ENCODE measurements around the gene PRAMEF14. TPM values are rescaled to one million over a fixed set of nuclear protein-coding genes. Genes with fewer than 3 reads are reported as not detected.
A peak's percentile ranks its signal among the peaks of the same experiment; 100 is the strongest.
"Not testable (repeated sequence)": the region's sequence is repeated elsewhere in the genome, so short reads cannot be mapped to it uniquely, and the experiment has no call there.

The PRAMEF14 gene
- not detected in 2 replicates for total RNA-seq

GRCh38 chr1:13347034-13347433 lies at the start of gene PRAMEF14:
PRAMEF14 (minus strand) TSS chr1:13347134; CDS start chr1:13345314, 1,820 bp downstream.
- DNase-seq (ENCODE audit: low read depth, low spot score): not testable (repeated sequence)

GRCh38 chr1:13395311-13395710 lies 48.4 kb upstream of the PRAMEF14 start:
- not testable (repeated sequence) for DNase-seq (ENCODE audit: low read depth, low spot score)

- not testable (repeated sequence) for DNase-seq (ENCODE audit: low read depth, low spot score)
Measured at GRCh38 chr1:13394761-13395160, 47.8 kb upstream of the PRAMEF14 start.

- DNase-seq (ENCODE audit: low read depth, low spot score): not testable (repeated sequence)
Measured at GRCh38 chr1:13393004-13393403, 46.1 kb upstream of the PRAMEF14 start.

- not testable (repeated sequence) for DNase-seq (ENCODE audit: low read depth, low spot score)
Measured at GRCh38 chr1:13389332-13389731, 42.4 kb upstream of the PRAMEF14 start, which contains the start of gene PRAMEF17. PRAMEF17 (plus strand) TSS chr1:13389632; CDS start chr1:13389658, 26 bp downstream.

- not testable (repeated sequence) for DNase-seq (ENCODE audit: low read depth, low spot score)
Measured at GRCh38 chr1:13380380-13380779, 33.4 kb upstream of the PRAMEF14 start.

GRCh38 chr1:13378983-13379382 lies 32.0 kb upstream of the PRAMEF14 start:
- not testable (repeated sequence) for DNase-seq (ENCODE audit: low read depth, low spot score)

GRCh38 chr1:13368544-13368943 lies 21.6 kb upstream of the PRAMEF14 start:
- DNase-seq (ENCODE audit: low read depth, low spot score): not testable (repeated sequence)

- not testable (repeated sequence) for DNase-seq (ENCODE audit: low read depth, low spot score)
Measured at GRCh38 chr1:13366536-13366935, 19.6 kb upstream of the PRAMEF14 start.

GRCh38 chr1:13364928-13365327 lies 18.0 kb upstream of the PRAMEF14 start:
- not testable (repeated sequence) for DNase-seq (ENCODE audit: low read depth, low spot score)

GRCh38 chr1:13362364-13362763 lies 15.4 kb upstream of the PRAMEF14 start:
- not testable (repeated sequence) for DNase-seq (ENCODE audit: low read depth, low spot score)

GRCh38 chr1:13356774-13357173 lies 9.8 kb upstream of the PRAMEF14 start:
- DNase-seq (ENCODE audit: low read depth, low spot score): peak; percentile 1

GRCh38 chr1:13354475-13354874 lies 7.5 kb upstream of the PRAMEF14 start:
- DNase-seq (ENCODE audit: low read depth, low spot score): not testable (repeated sequence)

GRCh38 chr1:13353476-13353875 lies 6.5 kb upstream of the PRAMEF14 start:
- not testable (repeated sequence) for DNase-seq (ENCODE audit: low read depth, low spot score)

- not testable (repeated sequence) for DNase-seq (ENCODE audit: low read depth, low spot score)
Measured at GRCh38 chr1:13342496-13342895, 4.4 kb downstream of the PRAMEF14 start.

GRCh38 chr1:13315281-13315680 lies 31.7 kb downstream of the PRAMEF14 start, which contains the start of gene PRAMEF15:
PRAMEF15 (plus strand) TSS chr1:13315581; CDS start chr1:13318408, 2,827 bp downstream.
- not testable (repeated sequence) for DNase-seq (ENCODE audit: low read depth, low spot score)

- not testable (repeated sequence) for DNase-seq (ENCODE audit: low read depth, low spot score)
Measured at GRCh38 chr1:13303239-13303638, 43.7 kb downstream of the PRAMEF14 start, which contains the start of gene PRAMEF33. PRAMEF33 (plus strand) TSS chr1:13303539; CDS start chr1:13305955, 2,416 bp downstream.

GRCh38 chr1:13302197-13302596 lies 44.7 kb downstream of the PRAMEF14 start:
- not testable (repeated sequence) for DNase-seq (ENCODE audit: low read depth, low spot score)

- not testable (repeated sequence) for DNase-seq (ENCODE audit: low read depth, low spot score)
Measured at GRCh38 chr1:13298699-13299098, 48.2 kb downstream of the PRAMEF14 start.

- not testable (repeated sequence) for DNase-seq (ENCODE audit: low read depth, low spot score)
Measured at GRCh38 chr1:13297216-13297931, 49.6 kb downstream of the PRAMEF14 start.
